KOPT-K1 (cell line): Measurements from ENCODE around the gene SV2A.

Experiments
- H3K27ac ChIP-seq: fragments of 200-600 bp; sonication (generic); 2 replicates; pipeline ENCODE4 v1.5.1; 2016; ENCODE audit warnings: antibody characterized with exemption, mild to moderate bottlenecking, low read depth, low read length; ENCODE audit not compliant: poor library complexity, severe bottlenecking
- H3K36me3 ChIP-seq: fragments of 200-600 bp; sonication (generic); 2 replicates; pipeline ENCODE4 v1.5.1; 2017; ENCODE audit warnings: antibody characterized with exemption, mild to moderate bottlenecking, low read length, moderate library complexity; ENCODE audit not compliant: insufficient read depth
- H3K9me3 ChIP-seq: fragments of 200-600 bp; sonication (generic); 2 replicates; pipeline ENCODE4 v1.5.1; 2017; ENCODE audit warnings: antibody characterized with exemption, low read length, mild to moderate bottlenecking; ENCODE audit not compliant: insufficient read depth, poor library complexity, severe bottlenecking

Gene SV2A

DNA sequence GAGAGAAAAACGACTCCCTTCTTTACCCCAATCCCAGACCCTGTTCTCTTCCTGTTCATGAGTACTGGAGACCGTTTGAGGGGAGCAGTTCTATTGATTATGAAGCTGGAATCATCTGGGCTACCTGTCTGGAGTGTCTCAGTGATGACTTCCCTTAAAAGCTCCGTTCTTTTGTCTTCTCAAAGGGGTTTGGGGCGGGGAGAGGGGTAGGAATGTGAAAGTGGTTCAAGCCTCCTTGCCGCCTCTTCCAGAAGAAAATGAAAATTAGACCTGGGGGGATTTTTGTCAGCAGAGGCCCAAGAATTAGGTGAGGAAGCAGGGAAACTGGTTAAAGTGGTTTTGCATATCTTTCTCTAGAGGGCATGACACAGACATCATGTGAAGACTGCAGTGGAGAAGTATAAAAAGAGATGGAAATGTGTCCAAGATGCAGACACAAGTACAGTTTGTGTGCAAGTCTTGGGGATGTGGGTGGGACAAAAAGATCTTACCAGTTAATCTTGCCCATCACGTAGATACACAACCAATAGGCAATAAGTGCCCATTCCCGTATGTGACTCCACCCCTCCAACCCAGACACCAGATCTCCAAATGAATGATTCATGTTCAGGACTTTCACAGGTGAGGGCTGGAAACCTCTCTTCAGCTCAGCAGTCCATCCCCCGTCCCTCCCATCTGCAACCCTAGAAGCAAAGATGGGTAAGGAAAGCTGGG is 19.5 kb upstream of the SV2A start:
- Histone ChIP-seq H3K36me3 (no peaks in the 10 kb centered on the region), H3K9me3 (no peaks in the 10 kb centered on the region), H3K27ac (peak overlapping the region; percentile 61)

DNA sequence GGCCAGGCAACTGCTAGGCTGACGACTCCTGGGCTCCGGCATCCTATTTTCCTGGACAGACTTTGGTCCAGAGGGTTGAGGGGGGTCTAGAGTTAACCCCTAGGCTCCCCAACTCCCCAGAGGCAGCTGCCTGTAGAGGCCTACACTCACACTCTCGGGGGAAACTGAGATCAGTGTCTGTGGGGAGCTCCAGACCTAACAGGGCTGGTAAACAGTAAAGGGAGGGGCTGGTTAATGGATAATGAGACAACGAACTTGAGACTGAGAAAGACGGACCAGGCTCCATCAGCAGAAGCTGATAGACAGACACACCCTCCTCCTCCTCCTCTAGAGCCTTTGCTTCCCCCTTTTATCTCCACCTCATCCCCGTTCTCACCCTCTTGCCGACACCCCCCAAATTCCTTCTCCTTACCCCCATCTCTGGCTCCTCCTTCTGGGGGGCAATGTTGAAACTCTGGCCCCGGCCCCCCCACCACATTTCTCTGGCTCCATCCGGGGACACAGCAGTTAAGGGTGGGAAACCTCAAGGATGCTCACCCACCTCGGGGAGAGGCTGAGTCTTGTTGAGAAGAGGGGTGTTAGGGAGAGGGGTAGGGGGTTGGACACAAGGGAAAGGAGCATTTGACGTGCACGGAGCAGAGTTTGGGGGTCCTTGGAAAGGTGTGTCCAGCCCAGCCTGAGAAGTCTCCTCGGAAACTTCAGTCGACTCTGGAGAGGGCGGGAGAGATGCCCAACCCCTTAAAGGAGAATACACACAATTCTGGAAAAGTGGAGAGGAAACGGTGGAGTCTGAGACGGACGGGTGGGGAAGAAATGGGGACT is 18.7 kb upstream of the SV2A start, which contains the start of gene MTMR11:
MTMR11 (minus strand) TSS at position 710 of the 822 bp plus-strand sequence; CDS start at position 478, 232 bp downstream.
- H3K9me3 ChIP-seq: no peaks in the 10 kb centered on the region
- peak within 1 kb of the TSS; percentile 61 for H3K27ac ChIP-seq
- no peaks in the 10 kb centered on the region for H3K36me3 ChIP-seq

DNA sequence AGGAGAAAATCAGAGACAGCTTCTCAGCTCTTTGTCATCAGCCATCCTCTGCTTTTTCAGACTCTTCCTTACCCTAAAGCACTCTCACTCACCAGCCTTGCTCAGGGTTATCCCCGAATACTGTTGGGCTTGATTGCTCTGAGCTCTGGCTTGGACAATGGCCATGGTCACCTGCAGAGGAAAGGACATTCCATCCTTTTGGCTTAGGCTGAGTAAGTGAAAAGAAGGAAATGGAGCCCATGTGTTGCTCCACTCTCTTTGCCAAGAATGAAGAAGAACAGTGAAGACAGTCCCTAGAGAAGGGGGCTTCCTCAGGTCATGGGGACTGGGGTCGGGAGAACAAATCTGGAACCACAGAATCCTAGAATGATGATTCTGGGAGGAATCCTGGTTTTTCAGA is 16.7 kb upstream of the SV2A start:
- H3K9me3 ChIP-seq: no peaks in the 10 kb centered on the region
- H3K36me3 ChIP-seq: no peaks in the 10 kb centered on the region
- no peak overlapping the region for H3K27ac ChIP-seq

DNA sequence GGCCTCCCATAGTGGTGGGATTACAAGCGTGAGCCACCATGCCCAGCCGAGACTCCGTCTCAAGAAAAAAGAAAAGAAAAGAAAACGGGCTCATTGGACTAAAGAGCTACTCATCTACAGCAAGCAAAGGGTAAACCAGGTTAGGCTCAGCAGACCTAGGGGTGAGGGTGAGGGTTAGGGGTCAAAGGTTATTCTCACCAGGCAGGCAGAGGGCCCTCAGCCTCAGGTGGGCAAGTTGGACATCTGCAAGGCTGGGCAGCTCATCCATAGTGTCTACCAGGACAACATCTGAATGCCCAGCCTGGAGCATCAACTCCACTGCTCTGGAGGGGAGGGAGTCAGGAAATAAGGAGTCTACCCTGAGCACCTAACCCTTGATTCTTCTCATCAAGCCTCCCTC is 15.6 kb upstream of the SV2A start:
- Histone ChIP-seq H3K9me3 (no peaks in the 10 kb centered on the region), H3K27ac (no peak overlapping the region), H3K36me3 (no peaks in the 10 kb centered on the region)

DNA sequence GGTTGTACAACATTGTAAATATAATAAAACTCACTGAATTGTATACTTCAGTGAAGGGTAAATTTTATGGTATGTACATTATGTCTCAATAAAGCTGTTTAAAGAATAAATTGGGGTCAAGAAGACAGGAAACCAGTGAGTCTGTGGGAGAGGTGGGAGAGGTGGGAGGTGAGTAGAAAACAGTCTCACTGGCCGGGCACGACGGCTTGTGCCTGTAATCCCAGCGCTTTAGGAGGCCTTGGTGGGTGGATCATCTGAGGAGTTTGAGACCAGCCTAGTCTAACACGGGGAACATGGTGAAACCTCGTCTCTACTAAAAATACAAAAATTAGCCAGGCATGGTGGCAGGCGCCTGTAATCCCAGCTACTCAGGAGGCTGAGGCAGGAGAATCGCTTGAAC is 14.8 kb upstream of the SV2A start:
- Histone ChIP-seq H3K36me3 (no peaks in the 10 kb centered on the region), H3K27ac (no peak overlapping the region), H3K9me3 (no peaks in the 10 kb centered on the region)

DNA sequence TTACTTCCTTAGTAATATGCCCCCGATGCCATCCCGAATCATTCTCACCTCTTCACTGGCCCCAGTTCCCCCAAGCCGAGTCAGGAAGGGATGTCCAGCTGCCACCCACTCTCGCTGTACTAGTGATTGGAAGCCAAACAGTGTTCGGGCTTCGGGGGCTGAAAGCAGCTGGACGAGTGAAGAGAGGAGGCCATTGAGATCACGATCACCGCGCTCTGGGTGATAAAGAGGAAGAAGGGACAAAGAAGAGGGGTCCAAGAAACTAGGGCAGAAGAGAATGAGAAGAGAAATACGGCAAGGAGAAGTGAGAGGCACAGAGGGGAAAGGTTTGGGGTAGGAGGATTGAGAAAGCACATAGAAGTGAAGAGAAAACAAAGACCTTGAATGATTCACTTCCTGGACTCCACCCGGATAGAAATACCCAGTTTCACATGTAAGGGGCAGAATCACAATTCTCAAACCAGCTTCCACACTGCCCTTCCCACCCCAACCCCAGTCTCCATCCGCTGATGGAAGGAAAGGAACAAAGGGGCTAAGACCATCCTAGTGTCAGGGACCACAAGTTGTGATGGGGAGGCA is 13.7 kb upstream of the SV2A start:
- H3K9me3 ChIP-seq: no peaks in the 10 kb centered on the region
- peaks cover 7% of the 10 kb centered on the region for H3K36me3 ChIP-seq
- H3K27ac ChIP-seq: no peak overlapping the region

DNA sequence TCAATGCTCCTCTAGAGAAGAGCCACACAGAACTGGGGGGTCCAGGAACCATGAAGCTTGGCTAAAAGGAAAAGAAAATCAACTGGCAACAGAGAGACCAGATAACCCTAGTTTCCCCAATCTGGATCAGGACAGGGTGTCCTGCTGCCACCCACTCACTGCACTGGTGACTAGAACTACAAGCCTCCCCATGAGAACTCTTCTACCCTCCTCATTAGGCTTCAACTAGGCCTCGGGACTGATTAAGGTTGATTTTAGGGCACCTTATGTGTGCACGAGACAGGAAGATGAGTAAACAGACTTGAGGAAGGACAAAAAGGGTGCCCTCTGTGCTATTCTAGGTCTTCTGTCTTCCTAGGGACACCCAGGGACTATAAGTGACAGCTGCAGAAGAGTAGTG is 12.2 kb upstream of the SV2A start:
- Histone ChIP-seq H3K27ac (no peak overlapping the region), H3K9me3 (no peaks in the 10 kb centered on the region), H3K36me3 (peaks cover 22% of the 10 kb centered on the region)

DNA sequence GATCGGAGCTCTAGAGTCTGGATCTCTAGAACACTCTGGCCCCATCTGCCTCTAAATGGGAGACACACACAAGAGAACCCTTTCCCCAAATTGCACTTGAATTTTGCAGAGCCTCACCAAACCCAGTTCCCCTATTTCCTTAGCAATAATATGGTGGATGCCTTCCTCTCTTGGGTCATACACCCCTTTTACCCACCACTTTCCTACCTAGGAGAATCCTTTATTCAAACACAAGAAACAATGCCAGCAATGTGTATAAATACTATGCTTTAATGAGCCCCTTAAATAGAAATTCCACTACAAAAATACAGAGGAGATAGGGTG is 10.7 kb upstream of the SV2A start:
- peaks cover 37% of the 10 kb centered on the region for H3K36me3 ChIP-seq
- peak overlapping the region; percentile 87 for H3K27ac ChIP-seq
- H3K9me3 ChIP-seq: no peaks in the 10 kb centered on the region

DNA sequence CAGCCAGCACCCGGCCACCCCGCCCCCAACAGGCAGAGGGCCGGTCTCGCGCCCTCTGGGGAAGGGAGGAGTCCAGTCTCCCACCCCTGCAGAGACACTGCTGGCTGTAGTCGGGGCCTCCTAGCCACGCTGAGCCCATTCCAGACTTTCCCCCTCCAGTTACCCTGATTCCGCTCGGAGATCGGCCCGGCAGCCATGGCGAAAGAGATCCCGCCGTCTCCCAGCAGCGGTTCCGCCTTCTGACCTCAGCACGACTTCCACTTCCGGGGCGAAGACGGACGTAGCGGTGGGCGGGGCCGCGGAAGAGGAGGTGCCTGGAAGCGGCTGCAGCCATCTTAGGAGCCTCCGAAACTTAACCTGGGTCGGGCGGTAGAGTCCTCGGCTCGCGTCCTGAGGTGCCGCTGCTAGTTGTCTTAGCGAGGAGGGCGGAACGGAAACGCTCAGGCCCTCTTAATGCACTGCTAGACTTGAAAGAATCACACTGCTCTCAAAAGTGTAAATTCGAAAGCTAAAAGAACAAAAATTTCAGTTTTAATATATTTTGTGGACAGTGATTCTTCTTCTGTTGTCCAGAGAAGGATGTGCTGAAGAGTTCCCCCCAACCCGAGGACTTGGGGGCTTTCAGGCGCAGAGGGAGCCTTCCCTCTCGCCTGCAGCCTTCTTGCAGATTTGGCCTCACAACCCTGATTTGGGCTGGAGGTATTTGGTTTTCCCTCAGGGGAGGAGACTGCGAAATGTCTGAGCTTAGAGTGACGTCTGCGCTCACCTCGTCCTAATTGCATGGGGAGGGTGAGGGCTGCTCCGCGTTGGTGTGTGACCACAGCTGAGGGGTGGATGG is 10.1 kb upstream of the SV2A start, which contains the start of gene SF3B4:
SF3B4 (minus strand) TSS at position 241 of the 838 bp plus-strand sequence; CDS start at position 197, 44 bp downstream.
- peak within 1 kb of the TSS; percentile 87 for H3K27ac ChIP-seq

DNA sequence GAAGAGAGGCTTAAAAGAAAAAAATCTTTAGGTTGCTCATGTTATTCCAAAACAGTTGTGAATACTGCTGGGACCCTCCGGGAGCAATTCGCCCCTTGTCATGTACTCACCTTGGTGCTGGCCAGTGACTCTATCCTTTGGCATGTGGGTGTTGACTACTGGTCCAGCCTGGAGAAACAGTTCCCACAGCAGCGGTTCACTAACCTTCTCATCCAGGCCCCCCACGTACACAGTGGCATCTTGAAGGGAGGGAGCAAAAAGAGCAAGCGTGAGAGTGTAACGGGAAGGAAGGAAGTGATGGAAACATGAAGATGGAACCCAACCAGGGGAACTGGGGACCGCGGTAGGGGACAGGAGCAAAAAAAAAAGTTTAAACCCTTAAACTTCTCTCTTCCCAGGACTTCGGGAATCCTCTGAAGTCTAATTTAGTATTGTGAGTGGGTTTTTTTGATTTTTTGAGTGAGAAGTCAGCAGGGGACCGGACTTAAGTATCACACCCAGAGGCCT is 9.5 kb upstream of the SV2A start:
- H3K9me3 ChIP-seq: no peaks in the 10 kb centered on the region
- peaks cover 49% of the 10 kb centered on the region for H3K36me3 ChIP-seq
- H3K27ac ChIP-seq: peak overlapping the region; percentile 87

More for the DNA sequence above, 10.1 kb upstream of the SV2A start, which contains the start of gene SF3B4:
- H3K9me3 ChIP-seq: no peaks in the 10 kb centered on the region
- peaks cover 42% of the 10 kb centered on the region for H3K36me3 ChIP-seq

DNA sequence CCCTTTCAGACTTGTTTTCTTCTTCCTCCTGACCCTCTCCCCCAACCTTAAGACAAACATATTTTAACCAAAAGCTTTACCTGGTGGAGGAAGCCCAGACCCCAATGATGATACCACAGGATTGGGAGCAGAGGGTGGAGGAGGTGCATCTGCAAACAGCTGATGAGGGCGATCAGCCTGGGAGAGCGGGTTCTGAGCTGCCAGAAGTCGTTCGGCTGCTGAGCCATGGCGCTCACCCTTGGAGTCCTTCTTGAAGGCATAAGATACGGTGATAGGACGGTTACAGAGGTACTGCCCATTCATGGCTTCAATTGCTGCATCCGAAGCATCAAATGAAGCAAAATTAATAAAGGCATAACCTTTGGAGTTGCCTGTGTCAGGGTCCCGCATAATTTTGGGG is 8.7 kb upstream of the SV2A start:
- peak overlapping the region; percentile 87 for H3K27ac ChIP-seq
- H3K36me3 ChIP-seq: peaks cover 57% of the 10 kb centered on the region
- no peaks in the 10 kb centered on the region for H3K9me3 ChIP-seq

DNA sequence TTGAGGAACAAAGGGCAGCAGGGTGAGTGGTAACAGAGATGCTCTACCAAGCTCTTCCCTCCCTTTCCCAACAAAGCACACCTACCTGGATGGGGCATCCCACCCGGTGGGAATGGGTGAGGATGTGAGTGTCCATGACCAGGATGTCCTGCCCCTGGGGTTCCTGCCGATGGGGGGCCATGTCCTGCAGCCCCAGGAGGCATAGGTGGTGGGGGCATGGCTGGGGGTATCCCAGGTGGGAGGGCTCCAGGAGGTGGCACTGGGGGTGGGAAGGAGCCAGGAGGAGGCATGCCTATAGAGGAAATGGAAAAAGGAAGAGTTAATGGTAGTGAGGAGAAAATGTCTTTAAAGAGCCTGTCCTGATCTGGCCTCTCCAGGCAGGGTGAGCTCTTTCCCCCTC is 8.1 kb upstream of the SV2A start:
- H3K27ac ChIP-seq: no peak overlapping the region
- H3K9me3 ChIP-seq: no peaks in the 10 kb centered on the region
- peaks cover 59% of the 10 kb centered on the region for H3K36me3 ChIP-seq

DNA sequence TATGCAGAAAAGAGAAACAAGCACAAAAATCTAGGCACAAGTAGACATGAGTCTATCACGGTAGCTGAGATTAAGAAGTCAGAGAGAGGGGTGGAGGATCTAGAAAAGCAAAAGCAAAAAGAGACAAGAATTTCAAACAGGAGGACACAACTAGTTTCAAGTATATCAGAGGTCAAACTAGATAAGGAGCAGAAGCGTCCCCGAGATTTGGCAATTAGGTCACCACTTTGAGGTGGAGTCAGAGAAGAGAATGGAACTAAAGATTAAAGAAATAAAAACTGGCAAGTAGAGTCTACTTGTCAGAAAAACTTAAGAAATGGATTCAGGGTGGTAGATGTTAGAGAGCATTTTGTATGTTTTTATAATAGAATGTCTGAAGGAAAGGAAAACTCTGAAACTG is 7.7 kb upstream of the SV2A start:
- no peaks in the 10 kb centered on the region for H3K9me3 ChIP-seq
- peaks cover 62% of the 10 kb centered on the region for H3K36me3 ChIP-seq
- H3K27ac ChIP-seq: no peak overlapping the region

DNA sequence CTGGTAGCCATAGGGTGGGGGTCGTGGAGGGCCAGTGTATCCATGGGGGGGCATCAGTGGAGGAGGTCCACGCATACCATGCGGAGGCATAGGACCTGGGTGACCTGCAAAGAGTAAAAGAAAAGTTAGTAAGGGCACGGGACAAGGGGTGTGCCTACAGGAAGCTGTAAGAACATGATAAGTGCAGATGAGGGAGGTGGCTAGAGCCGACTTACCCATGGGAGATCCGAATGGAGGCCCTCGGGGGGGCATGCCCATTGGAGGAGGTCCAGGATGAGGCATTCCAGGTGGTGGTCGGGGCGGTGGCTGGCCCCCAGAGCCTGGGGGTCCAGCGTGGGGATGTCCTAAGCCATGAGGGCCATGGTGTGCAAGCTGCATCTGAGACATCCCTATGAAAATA is 6.0 kb upstream of the SV2A start:
- peaks cover 62% of the 10 kb centered on the region for H3K36me3 ChIP-seq

More for the DNA sequence above, 6.0 kb upstream of the SV2A start:
- no peak overlapping the region for H3K27ac ChIP-seq
- H3K9me3 ChIP-seq: no peaks in the 10 kb centered on the region
